ENCODE data around the gene PYY. TPM values are rescaled to one million over a fixed set of nuclear protein-coding genes. Genes with fewer than 3 reads are reported as not detected.

Gene PYY
- total RNA-seq, 1 donor from 2014 or later, result not detected

GRCh38 chr17:43956222-43956621 lies 2.5 kb upstream of the PYY start:
- no peak for TF ChIP-seq CTCF (conservative IDR thresholded peaks at IDR 0.05; ENCODE audit: low read depth, low read length)
- H3K4me3 ChIP-seq (ENCODE audit: low read depth, low read length), result no peak overlapping the region
- no peak for DNase-seq (ENCODE audit: low read depth)

- no peak for TF ChIP-seq CTCF (conservative IDR thresholded peaks at IDR 0.05; ENCODE audit: low read depth, low read length)
- H3K4me3 ChIP-seq (ENCODE audit: low read depth, low read length), result no peak overlapping the region
- no peak for DNase-seq (ENCODE audit: low read depth)
These were observed 745 bp downstream of the PYY start for GRCh38 chr17:43952724-43953666.

- no peak overlapping the region for H3K4me3 ChIP-seq (ENCODE audit: low read depth, low read length)
- no peak for DNase-seq (ENCODE audit: low read depth)
- no peak for TF ChIP-seq CTCF (conservative IDR thresholded peaks at IDR 0.05; ENCODE audit: low read depth, low read length)
These were observed 1.4 kb downstream of the PYY start for GRCh38 chr17:43952351-43952723.

GRCh38 chr17:43951750-43952149 lies 2.0 kb downstream of the PYY start:
- H3K4me3 ChIP-seq (ENCODE audit: low read depth, low read length), result no peak overlapping the region
- no peak for TF ChIP-seq CTCF (conservative IDR thresholded peaks at IDR 0.05; ENCODE audit: low read depth, low read length)
- no peak for DNase-seq (ENCODE audit: low read depth)

GRCh38 chr17:43950554-43950953 lies 3.2 kb downstream of the PYY start:
- TF ChIP-seq CTCF (conservative IDR thresholded peaks at IDR 0.05; ENCODE audit: low read depth, low read length), result no peak
- no peak for DNase-seq (ENCODE audit: low read depth)
- H3K4me3 ChIP-seq (ENCODE audit: low read depth, low read length), result no peak overlapping the region

GRCh38 chr17:43949781-43950180 lies 4.0 kb downstream of the PYY start:
- TF ChIP-seq CTCF (conservative IDR thresholded peaks at IDR 0.05; ENCODE audit: low read depth, low read length), result peak; percentile 24
- DNase-seq (ENCODE audit: low read depth), result no peak

GRCh38 chr17:43946781-43947180 lies 7.0 kb downstream of the PYY start:
- TF ChIP-seq CTCF (conservative IDR thresholded peaks at IDR 0.05; ENCODE audit: low read depth, low read length), result no peak
- no peak overlapping the region for H3K4me3 ChIP-seq (ENCODE audit: low read depth, low read length)
- DNase-seq (ENCODE audit: low read depth), result no peak

More at GRCh38 chr17:43949781-43950180, 4.0 kb downstream of the PYY start:
- no peak overlapping the region for H3K4me3 ChIP-seq (ENCODE audit: low read depth, low read length)
